T-helper 2 cell treated with Interferon-gamma antibody and Interleukin-4, amounts not matched to agents 5 μg/mL and 100 μg/mL, for 36 hours (primary cell): Measurements from ENCODE around the gene GRM8.

Experiments used
- DNase-seq: peaks from one replicate; pipeline ENCODE4 v3.0.0; 2021; ENCODE audit warnings: low spot score
- H3K27ac Mint-ChIP-seq: one replicate; pipeline ENCODE4 v1.8.0; 2021; ENCODE audit warnings: mild to moderate bottlenecking, mixed read lengths
- H3K27me3 Mint-ChIP-seq: one replicate; pipeline ENCODE4 v1.8.0; 2021; ENCODE audit warnings: low read depth, mixed read lengths
- H3K36me3 Mint-ChIP-seq: one replicate; pipeline ENCODE4 v1.8.0; 2021; ENCODE audit warnings: low read depth, mixed read lengths
- H3K4me1 Mint-ChIP-seq: one replicate; pipeline ENCODE4 v1.8.0; 2021; ENCODE audit warnings: low read depth, mixed read lengths
- H3K4me3 Mint-ChIP-seq: one replicate; pipeline ENCODE4 v1.8.0; 2022; ENCODE audit warnings: mild to moderate bottlenecking, moderate library complexity, mixed read lengths
- H3K9me3 Mint-ChIP-seq: one replicate; pipeline ENCODE4 v1.8.0; 2021; ENCODE audit warnings: mixed read lengths

Gene GRM8

DNA sequence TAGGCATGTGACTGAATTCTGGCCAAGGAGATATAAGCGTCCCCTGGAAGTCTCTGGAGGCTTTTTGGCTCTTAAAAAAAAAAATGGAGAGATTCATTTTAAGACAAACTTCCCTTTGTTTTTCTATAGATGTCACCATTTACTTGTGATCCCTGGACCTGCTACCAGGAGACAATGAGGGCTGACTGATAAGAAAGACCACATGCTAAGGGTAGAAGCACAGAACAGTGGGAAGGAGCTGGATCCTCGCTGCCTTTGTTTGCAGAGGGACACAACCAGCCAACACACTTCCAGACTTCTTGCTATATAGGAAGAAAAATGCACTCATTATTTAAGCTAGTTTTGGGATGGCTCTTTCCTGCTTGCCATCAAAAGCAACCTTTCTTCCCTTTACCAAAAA, 172.2 kb downstream of the GRM8 start:
- Mint-ChIP-seq H3K4me1 (no peaks in the 10 kb centered on the region), H3K9me3 (no peaks in the 10 kb centered on the region), H3K4me3 (no peak overlapping the region), H3K27ac (no peak overlapping the region), H3K27me3 (no peaks in the 10 kb centered on the region), H3K36me3 (no peaks in the 10 kb centered on the region)
- no peak for DNase-seq

DNA sequence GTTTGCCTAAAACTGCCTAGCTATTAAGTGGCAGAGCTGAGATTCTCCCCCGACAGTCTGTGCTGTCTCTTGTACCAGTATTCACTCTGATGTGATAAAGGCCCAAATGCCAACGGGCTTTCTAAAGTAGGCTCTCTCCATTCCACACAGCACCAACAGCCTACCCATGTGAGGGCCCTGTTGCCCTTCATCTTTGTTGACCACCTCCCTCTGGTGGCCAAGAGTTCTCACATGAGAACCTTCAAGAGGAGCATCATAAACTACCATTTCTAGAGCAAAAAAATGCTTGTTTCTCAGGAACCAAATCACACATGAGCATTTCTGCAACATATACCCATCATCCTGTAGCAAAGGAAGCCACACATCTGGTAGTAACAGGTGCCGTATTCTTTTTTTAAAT, 185.8 kb downstream of the GRM8 start:
- Mint-ChIP-seq H3K27me3 (no peaks in the 10 kb centered on the region), H3K36me3 (no peaks in the 10 kb centered on the region), H3K27ac (no peak overlapping the region), H3K4me1 (no peaks in the 10 kb centered on the region), H3K9me3 (peaks cover 9% of the 10 kb centered on the region), H3K4me3 (no peak overlapping the region)
- no peak for DNase-seq

DNA sequence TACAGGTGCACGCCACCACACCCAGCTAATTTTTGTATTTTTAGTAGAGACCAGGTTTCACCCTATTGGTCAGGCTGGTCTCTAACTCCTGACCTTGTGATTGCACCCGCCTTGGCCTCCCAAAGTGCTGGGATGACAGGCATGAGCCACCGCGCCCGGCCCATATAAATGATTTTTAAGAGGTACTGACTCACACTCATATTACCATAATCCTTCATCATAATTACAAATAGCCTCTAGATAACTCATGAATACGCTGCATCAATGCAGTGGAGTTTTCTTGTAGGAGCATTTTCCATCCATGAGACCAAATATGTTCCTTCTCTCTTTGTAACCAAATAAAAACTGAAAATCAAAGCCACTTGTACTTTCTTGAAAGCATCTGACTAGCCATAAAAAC, 193.3 kb downstream of the GRM8 start:
- Mint-ChIP-seq H3K4me3 (no peak overlapping the region), H3K9me3 (peaks cover 9% of the 10 kb centered on the region), H3K27me3 (no peaks in the 10 kb centered on the region), H3K4me1 (no peaks in the 10 kb centered on the region), H3K27ac (no peak overlapping the region), H3K36me3 (no peaks in the 10 kb centered on the region)
- DNase-seq = no peak

DNA sequence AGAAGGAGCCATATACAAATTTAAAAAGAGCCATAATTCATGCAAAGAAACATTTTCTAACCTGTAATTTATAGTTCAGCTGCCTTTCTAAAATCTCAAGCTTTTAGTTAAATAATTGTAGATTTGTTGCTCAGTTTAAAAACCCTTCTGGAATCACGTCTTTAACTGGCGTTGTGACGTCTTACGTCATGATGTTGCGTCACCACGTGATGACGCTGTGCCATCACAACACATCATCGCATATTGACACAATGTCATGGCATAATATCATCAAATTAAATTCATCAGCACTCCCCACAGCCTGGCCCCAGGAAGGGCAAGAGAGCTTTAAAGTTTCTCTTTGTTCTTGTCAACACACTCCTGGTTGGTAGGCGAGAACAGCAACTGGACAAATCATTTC, 194.8 kb downstream of the GRM8 start:
- Mint-ChIP-seq H3K27me3 (no peaks in the 10 kb centered on the region), H3K36me3 (no peaks in the 10 kb centered on the region), H3K4me1 (no peaks in the 10 kb centered on the region), H3K4me3 (no peak overlapping the region), H3K9me3 (no peaks in the 10 kb centered on the region), H3K27ac (no peak overlapping the region)
- no peak for DNase-seq

DNA sequence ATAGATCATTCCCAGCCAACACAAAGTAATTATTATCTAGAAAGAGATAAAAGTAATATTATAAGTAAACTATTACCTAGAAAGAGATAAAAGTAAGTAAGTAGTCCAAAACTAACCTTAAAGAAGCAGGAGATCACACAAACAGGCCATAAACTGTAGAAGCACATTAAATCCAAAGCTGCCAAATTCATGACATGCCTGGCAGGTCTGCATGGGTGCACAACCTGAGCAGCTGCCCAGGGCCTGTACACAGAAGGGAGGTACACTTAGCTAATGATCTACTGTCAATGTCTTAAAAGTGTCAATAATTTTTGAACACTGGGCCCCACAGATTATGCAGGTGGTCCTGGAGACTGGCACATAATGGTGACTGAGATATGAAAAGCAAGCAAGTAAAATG, 196.5 kb downstream of the GRM8 start:
- H3K4me3 Mint-ChIP-seq = no peak overlapping the region
- no peaks in the 10 kb centered on the region for H3K4me1 Mint-ChIP-seq
- DNase-seq = no peak
- H3K27me3 Mint-ChIP-seq = no peaks in the 10 kb centered on the region
- no peak overlapping the region for H3K27ac Mint-ChIP-seq
- H3K36me3 Mint-ChIP-seq = no peaks in the 10 kb centered on the region
- no peaks in the 10 kb centered on the region for H3K9me3 Mint-ChIP-seq

DNA sequence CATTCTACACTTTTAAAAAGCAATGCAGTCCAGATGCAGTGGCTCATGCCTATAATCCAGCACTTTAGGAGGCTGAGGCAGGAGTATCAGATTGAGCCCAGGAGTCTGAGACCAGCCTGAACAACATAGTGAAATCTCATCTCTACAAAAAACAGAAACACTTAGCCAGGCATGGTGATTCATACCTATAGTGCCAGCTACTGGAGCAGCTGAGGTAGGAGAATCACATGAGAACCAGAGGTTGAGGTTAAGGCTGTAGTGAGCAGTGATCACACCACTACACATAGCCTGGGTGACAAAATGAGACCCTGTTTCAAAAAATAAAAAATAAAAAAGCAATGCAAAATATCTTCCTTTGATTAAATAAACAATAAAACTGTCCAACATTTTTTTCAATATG, 205.2 kb downstream of the GRM8 start:
- Mint-ChIP-seq H3K27ac (no peak overlapping the region), H3K4me3 (no peak overlapping the region), H3K4me1 (no peaks in the 10 kb centered on the region), H3K27me3 (no peaks in the 10 kb centered on the region), H3K9me3 (no peaks in the 10 kb centered on the region), H3K36me3 (no peaks in the 10 kb centered on the region)
- DNase-seq = no peak

DNA sequence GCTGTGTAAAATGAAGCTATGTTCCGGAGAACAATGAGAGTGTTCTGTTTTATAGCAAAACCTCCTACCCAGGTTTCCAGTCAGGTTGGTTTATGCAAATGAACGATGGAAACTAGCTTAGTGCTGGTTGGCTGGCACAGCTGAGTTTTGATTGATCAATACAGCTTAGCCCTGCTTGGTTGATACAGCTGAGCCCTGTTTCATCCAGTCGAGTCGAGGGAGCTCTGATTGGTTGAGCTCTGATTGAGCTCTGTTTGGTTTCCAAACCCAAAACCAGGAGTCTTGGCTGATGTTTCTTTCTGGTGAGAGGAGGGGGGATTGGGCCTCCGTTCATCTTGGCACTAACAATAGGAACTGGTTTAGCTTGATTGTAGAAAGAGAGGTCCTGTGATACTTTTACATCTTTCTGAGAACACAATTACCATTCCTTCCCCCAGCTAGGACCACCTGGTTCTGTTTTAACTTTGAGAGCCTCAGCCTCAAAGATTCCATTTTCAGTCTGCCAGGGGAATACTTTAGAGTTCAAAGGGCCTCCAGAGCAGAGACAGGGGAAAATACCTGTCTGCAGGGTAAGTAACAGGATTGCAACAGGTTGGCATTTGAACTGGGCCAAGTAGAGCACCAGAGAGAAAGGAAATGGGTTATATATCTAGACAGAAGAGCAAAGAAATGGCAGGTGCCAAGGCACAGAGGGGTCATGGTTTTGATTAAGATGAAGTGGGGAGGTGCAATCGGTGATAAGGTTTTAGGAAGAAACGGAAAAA, 210.9 kb downstream of the GRM8 start:
- no peaks in the 10 kb centered on the region for H3K27me3 Mint-ChIP-seq
- no peak for DNase-seq
- no peaks in the 10 kb centered on the region for H3K4me1 Mint-ChIP-seq
- no peaks in the 10 kb centered on the region for H3K36me3 Mint-ChIP-seq
- no peak overlapping the region for H3K27ac Mint-ChIP-seq
- H3K4me3 Mint-ChIP-seq = no peak overlapping the region
- H3K9me3 Mint-ChIP-seq = no peaks in the 10 kb centered on the region

DNA sequence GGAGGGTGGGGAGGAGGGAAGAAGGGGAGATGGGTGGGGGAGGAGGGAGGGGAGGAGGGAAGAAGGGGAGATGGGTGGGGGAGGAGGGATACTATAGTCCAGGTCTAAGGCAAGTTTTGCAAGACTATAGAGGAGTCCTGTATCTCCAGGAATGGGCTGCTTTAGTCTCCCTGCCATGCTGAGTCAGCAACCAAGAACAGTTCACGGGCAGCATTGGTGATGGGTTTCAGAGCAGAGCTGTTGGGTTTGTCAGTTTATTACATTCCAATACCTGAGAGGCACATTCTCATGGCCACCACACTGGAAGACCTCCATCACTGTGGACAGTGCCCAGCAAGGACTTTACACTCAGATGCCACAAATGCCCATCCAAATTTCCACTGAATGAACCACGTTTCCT, 212.7 kb downstream of the GRM8 start:
- Mint-ChIP-seq H3K27me3 (no peaks in the 10 kb centered on the region), H3K36me3 (no peaks in the 10 kb centered on the region), H3K4me1 (no peaks in the 10 kb centered on the region), H3K4me3 (no peak overlapping the region), H3K27ac (no peak overlapping the region), H3K9me3 (no peaks in the 10 kb centered on the region)
- DNase-seq = no peak

DNA sequence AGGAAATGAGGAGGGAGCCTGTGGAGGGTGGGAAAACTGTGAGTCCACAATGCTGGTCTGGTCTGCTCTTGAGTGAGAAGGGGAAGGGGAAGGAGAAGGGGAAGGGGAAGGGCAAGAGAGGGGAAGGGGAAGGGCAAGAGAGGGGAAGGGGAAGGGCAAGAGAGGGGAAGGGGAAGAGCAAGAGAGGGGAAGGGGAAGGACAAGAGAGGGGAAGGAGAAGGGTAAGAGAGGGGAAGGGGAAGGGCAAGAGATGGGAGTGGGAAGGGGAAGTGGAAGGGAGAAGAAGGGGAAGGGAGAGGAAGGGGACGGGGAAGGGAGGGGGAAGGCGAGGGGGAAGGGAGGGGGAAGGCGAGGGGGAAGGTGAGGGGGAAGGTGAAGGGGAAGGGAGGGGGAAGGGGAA, 213.2 kb downstream of the GRM8 start:
- Mint-ChIP-seq H3K9me3 (no peaks in the 10 kb centered on the region), H3K36me3 (no peaks in the 10 kb centered on the region), H3K4me1 (no peaks in the 10 kb centered on the region), H3K4me3 (no peak overlapping the region), H3K27ac (no peak overlapping the region), H3K27me3 (no peaks in the 10 kb centered on the region)
- no peak for DNase-seq

DNA sequence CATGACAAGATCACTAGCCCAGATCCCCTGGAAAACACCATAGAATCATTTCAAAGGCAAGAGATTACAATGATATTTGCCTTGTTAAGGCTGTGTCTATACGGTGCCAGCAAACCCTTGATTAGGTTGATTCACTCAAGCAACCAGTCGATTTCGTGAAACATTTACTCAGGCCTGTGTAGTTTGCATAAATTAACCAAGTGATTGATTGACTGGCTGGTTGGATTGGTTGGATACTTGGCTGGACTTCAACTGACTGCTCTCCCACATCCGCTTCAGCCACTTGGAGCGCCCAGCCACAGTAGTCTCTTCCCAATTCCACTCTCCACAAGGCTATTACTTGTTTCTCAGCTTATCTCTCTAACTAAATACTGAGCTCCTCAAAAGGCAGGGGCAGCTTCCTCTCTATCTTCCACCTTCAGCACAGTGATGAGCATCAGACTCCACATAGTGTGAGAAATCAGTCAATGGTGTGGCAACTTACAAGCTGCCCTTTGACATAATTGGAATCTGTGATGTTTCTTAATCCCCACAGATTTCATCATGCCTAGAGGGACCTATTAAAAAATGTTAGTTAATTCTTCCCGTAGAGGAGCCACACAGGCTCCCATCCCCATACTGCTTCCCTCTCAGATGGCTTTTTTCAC, 217.4 kb downstream of the GRM8 start:
- no peaks in the 10 kb centered on the region for H3K27me3 Mint-ChIP-seq
- H3K36me3 Mint-ChIP-seq = no peaks in the 10 kb centered on the region
- DNase-seq = no peak
- H3K9me3 Mint-ChIP-seq = no peaks in the 10 kb centered on the region
- no peak overlapping the region for H3K27ac Mint-ChIP-seq
- no peaks in the 10 kb centered on the region for H3K4me1 Mint-ChIP-seq
- H3K4me3 Mint-ChIP-seq = no peak overlapping the region

DNA sequence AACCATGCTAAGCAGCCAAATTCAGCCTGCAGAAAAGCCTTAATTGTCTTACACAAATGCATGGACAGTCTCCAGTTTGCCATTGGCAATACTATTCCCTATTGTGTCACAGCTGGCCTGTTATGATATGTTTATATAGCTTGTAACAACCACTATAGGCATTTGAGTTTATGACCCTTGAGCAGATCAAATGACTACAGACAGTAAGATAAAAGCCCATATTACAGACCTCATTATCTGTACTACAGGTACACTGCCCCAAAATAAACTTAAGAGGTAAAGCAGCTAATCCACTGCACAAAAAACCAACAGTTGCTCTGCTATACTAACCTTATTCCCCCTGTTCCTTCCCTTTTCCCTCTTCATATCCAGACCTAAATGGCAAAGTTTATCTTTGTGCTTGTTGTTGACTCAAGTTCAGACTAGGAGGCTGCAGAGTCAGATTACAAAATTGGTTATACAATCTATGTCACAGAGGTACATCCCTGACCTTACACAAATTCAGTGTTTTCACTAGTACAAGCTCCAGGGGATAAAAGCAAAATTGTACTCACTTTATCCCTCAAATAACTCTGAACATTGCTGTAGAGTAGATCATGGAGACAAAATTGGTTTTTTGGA, 218.4 kb downstream of the GRM8 start:
- Mint-ChIP-seq H3K4me3 (no peak overlapping the region), H3K27ac (no peak overlapping the region), H3K27me3 (no peaks in the 10 kb centered on the region), H3K9me3 (no peaks in the 10 kb centered on the region), H3K4me1 (no peaks in the 10 kb centered on the region), H3K36me3 (no peaks in the 10 kb centered on the region)
- no peak for DNase-seq

DNA sequence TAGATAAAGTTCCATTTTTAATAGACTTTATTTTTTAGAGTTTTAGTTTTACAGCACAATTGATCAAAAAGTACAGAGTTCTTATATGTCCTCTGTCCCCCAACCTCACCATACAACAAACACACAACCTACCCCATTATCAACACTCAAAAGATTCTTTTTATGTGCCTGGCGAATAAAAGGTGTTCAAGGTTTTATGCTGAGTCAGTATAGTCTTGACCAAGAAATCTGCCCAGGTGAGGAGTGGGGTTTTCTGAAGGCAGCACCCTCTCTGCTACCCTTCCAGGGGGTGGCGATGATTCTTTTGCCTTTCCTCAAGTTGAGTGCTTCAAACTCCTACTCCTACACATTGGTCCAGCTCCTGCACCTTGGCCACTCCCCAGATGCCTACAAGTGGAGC, 222.9 kb downstream of the GRM8 start:
- Mint-ChIP-seq H3K36me3 (no peaks in the 10 kb centered on the region), H3K4me1 (no peaks in the 10 kb centered on the region), H3K4me3 (no peak overlapping the region), H3K27ac (no peak overlapping the region), H3K9me3 (no peaks in the 10 kb centered on the region), H3K27me3 (no peaks in the 10 kb centered on the region)
- DNase-seq = no peak

DNA sequence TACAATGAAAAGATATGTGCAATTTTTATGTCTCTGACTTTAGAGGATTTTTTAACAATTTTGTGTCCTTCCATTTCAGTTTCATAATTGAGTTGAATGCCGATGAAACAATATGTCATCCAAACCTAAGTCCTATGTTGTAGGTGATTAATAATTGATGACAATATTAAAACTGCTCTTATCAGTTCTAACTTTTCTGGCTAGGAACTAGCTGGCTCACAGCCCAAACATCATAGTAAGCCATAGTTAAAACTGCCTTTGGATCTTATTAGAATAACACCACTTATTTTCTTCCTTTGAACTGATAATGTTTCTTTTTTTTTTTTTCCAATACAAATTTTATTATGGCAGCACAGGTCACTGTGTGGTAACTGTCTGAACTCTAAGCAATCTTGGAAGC, 230.9 kb downstream of the GRM8 start:
- H3K9me3 Mint-ChIP-seq = no peaks in the 10 kb centered on the region
- H3K36me3 Mint-ChIP-seq = no peaks in the 10 kb centered on the region
- H3K27me3 Mint-ChIP-seq = no peaks in the 10 kb centered on the region
- H3K4me1 Mint-ChIP-seq = no peaks in the 10 kb centered on the region
- no peak overlapping the region for H3K27ac Mint-ChIP-seq
- no peak for DNase-seq
- no peak overlapping the region for H3K4me3 Mint-ChIP-seq

DNA sequence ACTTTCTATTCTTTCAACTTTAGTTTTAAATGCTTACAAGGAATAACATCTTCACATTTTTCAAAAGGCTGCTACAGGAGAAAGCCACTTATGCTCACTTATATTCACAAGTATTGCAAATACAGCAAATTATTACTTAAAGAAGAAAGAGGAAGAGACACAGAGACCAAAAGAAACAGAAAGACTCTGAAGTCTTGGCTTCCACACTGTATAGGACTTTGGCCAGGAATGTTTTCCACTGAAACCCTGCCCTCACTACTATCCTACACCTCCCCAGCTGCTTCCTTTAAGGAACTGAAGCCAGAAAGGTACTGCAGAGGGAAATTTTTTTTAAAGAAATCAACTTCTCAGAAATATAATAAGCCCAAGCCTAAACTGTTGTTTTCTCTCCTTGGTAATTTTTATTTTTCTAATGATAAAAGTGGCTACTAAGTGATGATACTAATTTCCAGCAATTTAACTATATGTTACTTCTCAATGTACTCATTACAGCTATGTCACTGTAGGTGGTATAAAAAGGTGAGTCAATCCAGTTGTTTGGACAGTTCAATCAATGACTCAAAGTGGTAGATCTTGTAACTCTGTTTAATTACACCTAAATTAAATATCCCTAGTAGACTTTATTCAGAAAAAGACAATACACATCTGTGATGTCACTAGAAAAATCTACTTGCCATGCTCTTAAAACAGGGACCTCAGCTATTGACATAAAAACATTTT, 231.6 kb downstream of the GRM8 start:
- H3K27me3 Mint-ChIP-seq = no peaks in the 10 kb centered on the region
- H3K27ac Mint-ChIP-seq = no peak overlapping the region
- no peaks in the 10 kb centered on the region for H3K4me1 Mint-ChIP-seq
- H3K36me3 Mint-ChIP-seq = no peaks in the 10 kb centered on the region
- DNase-seq = no peak
- no peaks in the 10 kb centered on the region for H3K9me3 Mint-ChIP-seq
- no peak overlapping the region for H3K4me3 Mint-ChIP-seq
